HG03066 (cell line): ENCODE measurements around the gene ADISSP.

Source experiments
- ATAC-seq: cut with Tn5 transposase; IDR thresholded peaks from one replicate; pipeline ENCODE4 v1.9.1; 2021; ENCODE audit warnings: low read depth; ENCODE audit not compliant: unreplicated experiment

ADISSP gene

DNA sequence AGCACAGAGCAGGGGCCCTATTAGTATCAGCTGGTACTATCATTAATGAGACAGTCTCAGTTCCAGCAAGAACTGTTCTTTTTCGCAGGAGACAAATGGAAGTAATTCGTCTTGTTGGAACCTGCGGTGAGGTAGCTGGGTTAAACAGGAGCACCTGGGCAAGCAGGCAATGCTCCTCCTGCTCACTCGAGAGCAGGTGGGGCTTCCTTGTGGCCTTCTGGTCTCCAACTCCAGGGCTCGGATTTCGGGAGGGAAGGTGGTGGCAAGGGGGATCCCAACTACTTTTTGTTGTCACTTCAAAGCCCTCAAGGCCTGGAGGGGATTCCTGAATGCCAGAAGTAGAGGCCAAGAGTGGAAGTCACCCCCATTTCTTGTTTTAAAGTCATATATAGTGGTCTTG is 15.0 kb upstream of the ADISSP start:
- ATAC-seq: no peak

DNA sequence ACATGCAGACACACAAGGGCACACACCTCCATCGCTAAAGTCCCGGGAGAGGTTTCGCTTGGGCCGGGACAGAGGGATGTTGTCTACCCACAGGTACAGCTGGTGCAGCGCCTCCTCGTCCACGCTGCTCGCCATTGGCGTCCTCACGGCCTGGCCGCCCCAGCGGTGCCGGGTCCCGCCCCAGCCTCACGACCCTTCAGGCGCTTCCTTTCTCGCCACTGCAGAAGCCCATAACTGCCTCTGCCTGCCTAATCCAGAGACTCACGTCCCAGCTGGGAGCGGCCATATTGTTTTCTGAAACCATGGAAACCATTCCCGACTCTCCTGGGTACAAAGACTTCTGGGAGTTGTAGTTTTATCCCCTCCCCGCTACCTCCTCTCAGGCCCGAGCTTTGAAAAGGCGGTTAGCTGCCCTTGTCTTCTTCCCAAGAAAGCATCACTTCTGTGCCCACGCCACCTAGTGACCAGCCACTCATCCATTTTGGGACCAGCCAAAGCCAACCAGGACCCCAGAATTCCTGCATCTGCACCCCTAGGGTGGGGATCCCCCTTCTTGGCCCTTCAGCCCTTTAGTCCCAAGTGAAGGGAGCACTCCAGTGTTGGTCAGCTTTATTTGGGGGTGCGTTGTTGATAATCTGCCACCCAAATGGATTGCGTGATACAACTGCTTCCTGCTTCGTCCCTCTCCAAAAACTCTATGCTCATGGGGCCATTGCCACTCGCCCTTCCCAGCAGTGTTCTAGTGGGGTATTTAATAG is 13.8 kb upstream of the ADISSP start, which contains the start of gene SPEF1:
Gene SPEF1 (minus strand): TSS at position 296 of the 758 bp plus-strand sequence. CDS start 161 bp downstream, at position 135.
- peak; percentile 79 for ATAC-seq

DNA sequence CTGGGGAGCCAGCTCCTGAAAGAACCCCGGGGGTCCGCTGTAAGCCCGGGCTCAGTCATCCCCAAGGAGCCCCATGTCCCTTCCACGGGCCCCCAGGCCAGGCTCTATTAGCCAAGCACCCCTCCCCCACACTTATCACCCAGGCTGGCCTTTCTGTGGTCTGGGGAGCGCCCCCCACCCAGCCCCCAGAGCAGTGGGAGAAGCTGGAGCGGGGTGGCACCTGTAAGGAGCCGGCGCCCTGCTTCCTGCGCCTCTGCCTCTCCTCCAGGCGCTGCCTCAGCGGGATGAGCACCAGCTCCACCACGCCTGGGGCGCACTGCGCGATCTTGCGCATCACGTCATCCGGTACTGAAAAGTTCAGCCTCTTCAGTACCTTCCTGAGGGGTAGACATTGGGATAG is 11.4 kb upstream of the ADISSP start:
- ATAC-seq: no peak

DNA sequence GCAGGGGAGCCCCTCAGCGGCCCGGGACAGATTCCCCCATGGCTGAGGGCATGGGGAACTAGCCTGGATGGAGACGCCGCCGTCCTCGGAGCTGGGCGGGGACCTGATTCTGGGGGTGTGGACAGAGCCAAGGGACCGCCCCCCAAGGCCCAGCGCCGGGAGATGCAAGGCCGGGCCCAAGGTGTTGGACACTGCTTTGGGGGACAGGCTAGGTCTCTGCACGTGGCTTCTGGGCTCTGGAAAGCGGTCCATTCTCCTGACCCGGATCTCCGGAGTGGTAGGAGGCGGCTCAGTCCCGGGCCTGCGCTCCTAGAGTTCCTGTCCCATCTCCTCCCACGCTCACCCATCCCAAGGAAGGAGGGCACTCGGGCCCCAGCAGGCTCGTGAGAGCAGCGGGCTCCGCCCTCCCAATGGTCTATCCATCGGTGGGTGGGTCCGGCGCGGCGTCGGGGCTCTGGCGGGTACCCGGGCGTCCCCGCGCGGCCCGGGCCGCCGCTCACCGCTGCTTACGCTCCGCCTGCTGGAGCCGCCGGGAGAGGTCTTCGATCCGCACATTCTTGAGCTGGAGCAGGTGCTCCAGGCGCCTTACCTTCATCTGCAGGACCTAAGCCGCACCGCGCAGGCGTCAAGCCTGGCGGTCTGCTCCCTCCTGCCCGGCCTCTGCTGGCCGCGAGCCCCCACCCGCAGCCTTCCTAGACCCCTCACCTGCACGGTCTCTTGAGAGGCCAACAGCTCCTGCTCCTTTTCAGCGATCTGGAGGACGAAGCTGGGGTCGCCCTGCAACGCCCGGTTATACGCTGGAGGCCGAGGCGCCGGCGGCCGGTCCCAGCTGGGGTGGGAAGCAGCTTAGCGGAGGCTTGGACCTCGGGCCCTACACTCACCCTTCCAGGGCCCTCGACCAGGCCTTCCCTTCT is 10.4 kb upstream of the ADISSP start:
- no peak for ATAC-seq

DNA sequence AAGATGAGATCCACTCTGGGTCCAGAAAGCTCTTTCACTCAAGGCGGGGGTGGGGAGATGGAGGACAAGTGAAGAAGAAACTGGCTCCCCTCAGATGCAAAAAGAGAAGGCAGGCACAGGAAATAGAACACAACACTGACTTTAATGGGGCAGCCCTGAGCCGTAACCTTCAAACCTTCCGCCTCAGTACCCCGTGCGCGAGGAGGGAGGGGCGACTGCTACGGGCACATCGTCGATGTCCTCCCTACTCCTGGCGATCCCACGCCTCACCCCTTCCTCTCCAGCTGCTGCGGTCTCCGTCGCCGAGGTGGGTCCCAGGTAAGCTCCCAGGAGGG is 9.8 kb upstream of the ADISSP start:
- ATAC-seq: no peak

DNA sequence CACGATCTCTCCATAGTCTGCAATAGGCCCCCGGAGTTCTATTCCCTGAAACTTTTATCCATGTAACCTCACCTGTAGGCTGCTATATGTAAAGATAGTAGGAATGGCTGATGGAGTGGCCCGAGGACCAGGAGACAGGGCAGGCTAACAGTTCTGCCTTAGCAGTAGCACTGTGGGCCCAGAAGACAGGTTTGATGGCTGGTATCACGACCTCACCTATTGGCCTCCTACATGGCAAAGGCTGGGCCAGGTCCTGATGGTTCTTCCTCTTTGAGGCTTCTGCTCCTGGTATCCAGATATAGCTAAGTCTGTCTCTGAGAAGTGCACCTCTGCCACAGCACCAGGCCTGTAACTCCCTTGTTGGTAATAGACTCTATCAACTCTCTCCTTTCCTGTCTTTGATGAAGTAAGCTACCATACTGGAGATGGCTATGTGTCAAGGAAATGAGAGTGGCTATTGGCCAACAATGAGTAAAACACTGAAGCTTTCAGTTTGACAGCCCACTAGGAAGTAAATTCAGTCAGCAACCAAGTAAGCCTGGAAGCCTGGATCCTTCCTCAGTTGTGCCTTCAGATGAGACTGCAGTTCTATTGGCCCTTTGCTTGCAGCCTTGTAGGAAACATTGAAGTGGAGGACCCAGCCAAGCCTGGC is 8.0 kb upstream of the ADISSP start:
- no peak for ATAC-seq

DNA sequence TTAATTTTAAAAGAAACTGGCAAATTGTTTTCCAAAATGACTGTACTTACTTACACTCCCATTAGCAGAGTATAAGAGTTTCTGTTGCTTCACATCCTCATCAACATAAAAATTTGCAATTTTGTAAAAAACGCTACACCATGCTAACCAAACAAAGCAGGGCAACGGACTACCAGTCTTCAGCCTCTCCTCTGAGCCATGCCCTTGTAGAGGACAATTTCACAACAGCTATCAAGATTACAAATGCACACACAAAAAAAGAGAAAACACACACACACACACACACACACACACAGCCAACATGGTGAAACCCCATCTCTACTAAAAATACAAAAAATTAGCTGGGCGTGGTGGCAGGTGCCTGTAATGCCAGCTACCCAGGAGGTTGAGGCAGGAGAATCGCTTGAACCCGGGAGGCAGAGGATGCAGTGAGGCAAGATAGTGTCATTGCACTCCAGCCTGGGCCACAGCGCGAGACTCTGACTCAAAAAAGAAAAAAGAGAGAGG is 4.1 kb upstream of the ADISSP start:
- ATAC-seq: no peak

DNA sequence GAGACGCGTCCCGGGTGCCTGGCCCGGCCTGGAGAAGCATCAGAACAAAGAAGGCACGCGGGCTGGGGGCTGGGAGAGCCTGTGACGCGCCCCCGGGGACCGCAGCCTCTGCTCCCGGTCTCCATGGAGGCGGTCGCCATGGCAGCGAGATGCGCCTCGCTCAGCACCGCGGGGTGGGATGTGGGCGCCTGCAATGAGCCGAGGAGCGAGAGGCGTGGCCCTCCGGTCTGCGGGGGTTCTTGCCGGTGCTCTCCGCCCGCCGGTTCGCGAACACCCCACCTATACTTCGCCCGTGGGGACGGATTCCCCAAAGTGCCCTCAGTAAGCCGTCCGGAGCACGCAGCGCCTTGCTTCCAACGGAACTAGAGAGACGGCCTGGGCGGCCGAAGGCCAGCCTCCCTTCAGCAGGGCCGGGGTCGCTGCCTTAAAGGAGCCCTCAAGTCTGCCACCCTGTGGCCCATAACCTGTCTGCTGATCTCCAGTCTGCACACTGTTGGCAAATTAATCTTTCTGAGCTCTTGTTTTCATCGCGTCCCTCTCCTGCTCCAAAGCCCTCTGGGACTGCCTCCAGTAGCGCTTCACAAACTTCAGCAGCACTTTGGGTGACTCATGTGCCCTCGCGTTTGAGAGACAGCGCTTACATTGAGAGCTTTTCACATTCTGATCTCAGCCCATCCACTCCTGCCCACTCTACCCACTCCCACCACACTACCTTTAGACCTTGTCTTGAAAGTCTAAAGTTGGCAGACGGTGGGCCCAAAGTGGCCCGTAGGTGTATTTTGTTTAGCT is 983 bp upstream of the ADISSP start:
- peak; percentile 40 for ATAC-seq

DNA sequence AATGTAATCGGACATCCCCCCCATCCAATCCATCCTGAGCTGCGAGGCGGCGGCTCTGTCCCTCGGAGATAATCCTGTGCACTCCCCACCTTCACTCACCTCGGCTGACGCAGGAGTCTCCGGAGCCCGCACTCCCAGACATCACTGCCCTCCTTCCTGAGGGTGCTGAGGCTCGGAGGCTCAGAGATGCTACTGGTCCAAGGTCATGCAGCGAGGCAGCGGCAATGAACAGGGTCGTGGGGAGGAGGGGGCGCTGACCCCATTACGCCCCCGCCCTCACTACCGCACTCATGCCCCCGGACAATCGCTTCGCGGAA is 485 bp downstream of the ADISSP start:
- ATAC-seq: no peak

DNA sequence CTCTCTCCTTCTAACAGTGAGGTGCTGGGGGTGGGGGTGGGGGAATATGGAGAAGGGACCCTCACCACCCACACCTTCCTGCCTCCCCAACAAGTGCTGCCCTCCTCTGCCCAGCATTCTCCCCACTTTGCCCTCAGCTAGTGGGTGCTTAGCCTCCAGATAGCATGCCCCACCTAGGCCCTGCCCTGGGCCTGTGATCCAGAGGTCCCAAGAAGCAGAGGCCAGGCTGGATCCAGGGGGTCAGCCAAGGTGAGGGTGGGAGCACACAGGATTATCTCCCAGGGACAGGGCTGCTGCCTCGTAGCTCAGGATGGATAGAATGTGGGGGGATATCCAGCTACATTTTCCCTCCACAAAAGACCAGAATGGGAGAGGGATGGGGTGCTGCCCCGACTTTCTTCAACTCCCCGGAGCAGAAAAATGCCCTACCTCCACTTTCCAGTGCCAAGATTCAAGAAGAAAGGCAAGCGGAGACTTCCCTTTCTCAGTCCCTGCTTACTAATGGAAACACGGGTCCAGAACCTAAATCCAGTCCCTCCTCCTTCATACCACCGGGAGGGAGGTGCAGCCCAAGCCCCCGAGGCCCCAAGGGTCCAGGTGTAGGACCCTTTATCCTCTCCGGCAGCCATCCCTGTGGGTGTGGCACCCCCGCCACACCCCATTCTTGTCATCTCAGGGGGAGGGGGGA is 987 bp downstream of the ADISSP start:
- no peak for ATAC-seq

DNA sequence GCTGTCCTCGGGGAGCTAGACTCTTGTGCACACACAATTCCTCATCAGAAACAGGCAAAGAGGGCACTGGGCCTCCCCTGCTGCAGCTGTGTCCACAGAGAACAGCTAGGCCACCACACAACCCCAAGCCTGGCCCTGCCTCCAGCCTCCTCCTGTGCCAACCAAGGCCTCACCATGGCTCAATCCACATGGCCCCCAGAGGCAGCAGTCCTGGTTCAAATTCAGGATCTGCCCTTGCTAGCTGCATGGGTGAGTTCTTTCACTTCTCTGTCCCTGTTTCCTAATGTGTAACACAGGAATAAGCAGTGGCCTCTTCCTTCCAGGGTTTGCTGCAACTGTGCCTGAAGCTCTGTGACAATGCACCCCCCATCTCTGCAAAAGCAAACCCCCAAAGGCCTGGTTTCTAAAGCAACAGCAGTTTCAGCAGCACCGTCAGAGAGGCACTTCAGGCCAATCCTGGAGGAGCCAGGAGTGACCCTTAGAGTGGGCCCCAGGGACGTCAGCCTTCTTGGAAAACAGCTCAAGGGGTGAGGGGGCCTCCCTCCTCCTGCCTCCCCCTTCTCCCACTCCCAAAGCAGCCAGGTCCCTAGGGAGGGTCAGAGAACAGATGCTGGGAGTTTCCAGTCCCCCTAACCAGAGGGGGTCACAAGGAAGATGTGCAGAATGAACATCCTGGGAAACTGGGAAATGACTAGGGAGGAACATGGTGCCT is 2.2 kb downstream of the ADISSP start:
- ATAC-seq: no peak

DNA sequence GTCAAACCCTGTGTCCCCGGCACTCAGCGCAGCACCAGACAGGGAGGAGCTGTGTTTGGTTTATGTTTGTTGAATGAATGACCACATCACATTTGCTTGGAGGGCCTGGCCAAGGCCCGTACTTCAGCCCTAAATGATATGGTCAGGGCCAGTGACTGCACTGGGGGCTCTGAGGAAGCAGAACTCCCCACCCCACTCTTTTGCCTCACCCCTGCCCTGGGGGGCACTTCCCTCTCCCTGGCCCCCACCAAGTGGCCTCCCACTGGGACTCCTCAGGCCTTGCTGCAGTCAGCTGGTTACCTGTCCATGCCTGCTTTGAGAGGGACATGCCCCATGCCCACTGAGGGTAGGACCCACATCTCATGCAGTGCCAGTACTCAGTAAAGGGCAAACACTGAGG is 2.9 kb downstream of the ADISSP start:
- no peak for ATAC-seq

DNA sequence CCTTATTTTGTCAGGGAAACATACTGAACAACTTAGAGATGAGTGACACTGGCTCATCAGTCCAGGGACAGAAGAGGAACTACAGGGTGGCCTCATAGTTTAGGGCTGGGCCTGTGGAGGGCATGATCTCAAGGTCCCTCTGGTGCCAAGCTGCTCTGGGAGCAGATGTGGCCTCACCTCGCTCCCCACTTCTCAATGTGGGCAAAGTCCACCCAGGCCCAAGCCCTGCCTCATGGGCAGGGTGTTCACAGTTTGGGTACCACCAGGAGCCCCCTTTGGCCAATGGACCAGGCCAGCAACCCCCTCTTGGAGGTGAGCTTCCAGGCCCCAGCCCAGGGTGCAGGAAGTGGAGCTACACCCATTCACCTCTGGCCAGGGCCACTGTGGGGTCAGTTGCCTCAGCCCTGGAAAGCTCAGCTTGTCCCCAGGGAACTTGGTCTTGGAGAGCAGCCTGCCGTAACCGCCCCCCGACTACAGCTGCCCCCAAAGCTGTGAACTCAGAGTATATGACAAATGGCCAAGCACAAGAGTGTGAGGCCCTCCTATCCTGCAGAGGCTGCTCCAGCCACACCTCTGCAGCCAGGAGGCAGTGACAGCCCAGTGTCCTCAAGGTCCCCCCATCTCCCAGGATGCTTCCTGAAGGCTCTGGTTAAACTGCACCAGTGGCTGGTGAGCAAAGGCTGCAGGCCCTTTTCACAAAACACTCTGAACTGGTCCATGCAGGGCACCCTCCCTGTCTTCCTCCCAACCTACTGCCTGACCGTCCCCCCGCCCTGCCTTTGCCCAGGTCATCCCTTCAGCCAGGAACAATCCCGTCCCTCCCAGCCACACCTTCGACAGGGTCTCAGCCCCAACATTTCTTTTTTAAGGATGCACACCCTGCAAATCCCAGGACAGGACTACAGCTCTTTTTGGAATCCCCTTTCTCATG is 3.6 kb downstream of the ADISSP start:
- no peak for ATAC-seq

DNA sequence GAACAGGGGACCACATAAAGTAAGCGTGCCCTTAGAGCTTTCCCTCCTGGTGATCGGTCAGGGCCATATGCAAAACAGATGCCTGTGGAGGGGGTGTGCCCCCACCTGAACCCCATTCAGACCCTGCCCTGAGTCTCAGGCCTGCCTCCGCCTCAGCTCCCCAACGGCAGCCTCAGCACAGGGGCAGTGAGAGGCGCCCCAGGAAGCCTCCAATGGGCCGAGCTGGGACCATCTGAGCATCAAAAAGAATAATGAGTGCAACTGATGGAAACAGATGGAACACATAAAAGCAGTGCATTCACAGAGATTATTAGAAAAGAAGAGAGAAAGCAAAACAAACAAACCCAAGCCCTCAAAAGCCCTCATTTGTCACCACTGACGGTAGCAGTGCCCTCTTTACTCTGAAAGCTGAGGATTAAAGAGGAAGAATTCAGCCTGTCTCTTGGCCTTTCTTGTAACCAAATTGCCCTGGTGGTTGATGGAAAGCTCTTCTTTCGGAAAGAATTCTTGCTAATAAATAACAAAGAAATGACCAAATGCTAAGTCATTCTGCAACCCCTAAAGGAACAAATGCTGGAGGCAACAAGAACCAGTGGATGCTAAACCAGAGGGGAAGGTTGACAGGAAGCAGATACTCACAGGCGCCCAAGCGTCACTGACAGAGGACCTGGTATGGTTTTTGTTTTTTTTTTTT is 6.8 kb downstream of the ADISSP start:
- no peak for ATAC-seq

DNA sequence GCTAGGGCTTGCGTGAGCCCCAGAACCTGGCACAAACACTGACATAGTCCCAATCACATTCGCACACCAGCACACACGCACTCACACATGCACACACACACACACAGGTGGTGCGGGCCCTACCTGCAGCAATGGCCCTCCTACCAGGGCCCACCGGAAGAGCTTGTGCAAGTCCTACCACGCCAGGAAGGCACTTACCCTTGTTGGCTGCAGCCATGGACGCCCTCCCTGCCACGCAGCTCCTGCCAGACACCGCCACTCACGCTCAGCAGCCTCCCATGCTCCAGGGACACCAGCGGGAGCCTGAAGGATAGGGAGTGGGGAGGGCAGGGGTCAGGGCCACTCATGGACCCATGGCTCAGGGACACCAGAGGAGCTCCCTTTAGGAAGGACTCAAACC is 7.7 kb downstream of the ADISSP start:
- ATAC-seq: no peak

DNA sequence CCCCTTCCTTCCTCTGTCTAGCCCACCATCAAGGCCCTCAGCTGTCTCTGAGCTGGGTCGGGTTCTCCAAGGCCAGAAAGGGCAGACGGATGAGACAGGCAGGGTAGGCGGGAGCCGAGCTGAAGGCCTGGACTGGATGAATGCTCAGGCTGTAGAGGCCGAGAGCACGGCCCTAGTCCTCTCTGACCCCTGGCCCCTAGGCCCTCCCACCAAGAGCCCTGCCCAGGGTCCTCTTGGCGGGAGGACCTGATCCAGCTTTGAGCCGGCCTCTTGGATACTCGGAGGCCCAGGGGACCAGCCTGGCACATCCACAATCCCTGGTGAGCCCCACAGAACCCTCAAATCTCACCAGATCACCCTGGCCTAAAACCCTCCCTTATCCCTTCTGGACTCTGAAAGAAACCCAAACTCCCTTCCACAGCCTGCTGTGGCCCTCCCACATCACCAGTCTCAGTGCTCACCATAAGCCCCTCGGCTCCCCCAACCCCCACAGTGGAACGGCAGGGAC is 8.2 kb downstream of the ADISSP start:
- ATAC-seq: no peak

DNA sequence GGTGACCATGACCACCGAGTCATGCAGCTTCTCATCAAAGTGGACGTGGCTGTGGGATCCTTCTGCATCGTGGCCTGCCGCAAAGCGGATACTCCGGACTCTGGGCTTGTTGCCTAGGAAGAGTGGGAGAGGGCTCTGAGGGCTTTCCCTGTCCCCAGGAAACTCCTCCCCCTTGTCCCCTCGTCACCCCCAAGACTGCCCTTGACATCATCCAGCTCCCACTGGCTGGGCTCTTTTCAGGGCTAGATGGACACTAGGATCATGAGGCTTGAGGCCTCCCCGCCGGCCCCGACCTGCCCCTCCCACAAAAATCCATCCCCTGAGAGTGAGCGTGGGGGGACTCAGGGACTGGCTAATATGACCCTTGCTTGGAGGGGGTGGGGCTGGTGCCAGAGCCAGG is 9.0 kb downstream of the ADISSP start:
- no peak for ATAC-seq

DNA sequence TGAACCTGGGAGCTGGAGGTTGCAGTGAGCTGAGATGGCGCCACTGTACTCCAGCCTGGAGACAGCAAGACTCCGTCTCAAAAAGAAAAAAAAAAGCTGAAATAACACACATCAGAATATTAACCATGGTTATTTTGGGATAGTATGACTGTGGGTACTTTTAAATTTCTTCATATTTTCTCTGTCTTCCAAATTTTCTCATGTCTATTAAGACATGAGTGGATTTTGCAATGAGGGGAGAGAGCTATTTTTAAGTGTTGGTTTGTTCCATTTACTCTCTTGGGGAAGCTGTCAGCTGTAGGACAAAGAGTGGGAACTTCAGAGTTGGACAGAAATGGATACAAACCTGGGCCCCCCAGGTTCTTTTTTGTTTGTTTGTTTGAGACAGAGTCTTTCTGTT is 10.3 kb downstream of the ADISSP start:
- no peak for ATAC-seq
